ENCODE measurements around the gene PKP1. TPM values are rescaled to one million over a fixed set of nuclear protein-coding genes. Genes with fewer than 3 reads are reported as not detected.

PKP1 gene
- total RNA-seq, 4 donors from 2014 or later = 0.27 to 12.8 (median 4.0) TPM

GRCh38 chr1:201320168-201320788 is 37.0 kb downstream of the PKP1 start:
- no peaks in the 10 kb centered on the region for H3K27me3 ChIP-seq
- H3K4me1 ChIP-seq = no peaks in the 10 kb centered on the region
- H3K27ac ChIP-seq = no peak overlapping the region
- no peak for ATAC-seq
- H3K36me3 ChIP-seq = no peaks in the 10 kb centered on the region
- no peak overlapping the region for H3K4me3 ChIP-seq
- no peak for TF ChIP-seq POLR2A (IDR thresholded peaks at IDR 0.05)
- no peak for TF ChIP-seq CTCF (IDR thresholded peaks at IDR 0.05)
- TF ChIP-seq POLR2AphosphoS5 (IDR thresholded peaks at IDR 0.05) = no peak
- no peak for TF ChIP-seq EP300 (IDR thresholded peaks at IDR 0.05)
- no peaks in the 10 kb centered on the region for H3K9me3 ChIP-seq
- WGBS, 2 donors (ENCODE audit: low coverage in 1 of 2) = 77 to 84% methylated on average over 8 of the region's 12 CpGs

- WGBS, 2 donors (ENCODE audit: low coverage in 1 of 2) = 80% methylated on average over 1 of the region's 15 CpGs; no CpG with 5 or more reads in 1 of the 2 donors
- no peak overlapping the region for H3K27ac ChIP-seq
- TF ChIP-seq POLR2A (IDR thresholded peaks at IDR 0.05) (no peak), CTCF (IDR thresholded peaks at IDR 0.05) (no peak), EP300 (IDR thresholded peaks at IDR 0.05) (no peak), POLR2AphosphoS5 (IDR thresholded peaks at IDR 0.05) (no peak)
- no peaks in the 10 kb centered on the region for H3K9me3 ChIP-seq
- no peak for ATAC-seq
- H3K4me1 ChIP-seq = no peaks in the 10 kb centered on the region
- H3K4me3 ChIP-seq = no peak overlapping the region
- no peaks in the 10 kb centered on the region for H3K27me3 ChIP-seq
- H3K36me3 ChIP-seq = no peaks in the 10 kb centered on the region
Measured at GRCh38 chr1:201321826-201322390, 38.6 kb downstream of the PKP1 start.

GRCh38 chr1:201322653-201323510 is 39.6 kb downstream of the PKP1 start:
- H3K27ac ChIP-seq = no peak overlapping the region
- TF ChIP-seq EP300 (IDR thresholded peaks at IDR 0.05) (no peak), POLR2A (IDR thresholded peaks at IDR 0.05) (no peak), POLR2AphosphoS5 (IDR thresholded peaks at IDR 0.05) (no peak), CTCF (IDR thresholded peaks at IDR 0.05) (no peak)

GRCh38 chr1:201324306-201324705 is 41.0 kb downstream of the PKP1 start:
- WGBS, 2 donors (ENCODE audit: low coverage in 1 of 2) = no CpG with 5 or more reads among the region's 4 CpGs

More at GRCh38 chr1:201322653-201323510, 39.6 kb downstream of the PKP1 start:
- no peak for ATAC-seq
- Histone ChIP-seq H3K36me3 (no peaks in the 10 kb centered on the region), H3K4me1 (no peaks in the 10 kb centered on the region), H3K9me3 (no peaks in the 10 kb centered on the region), H3K27me3 (no peaks in the 10 kb centered on the region), H3K4me3 (no peak overlapping the region)
- WGBS, 2 donors (ENCODE audit: low coverage in 1 of 2) = 100% methylated on average over 2 of the region's 12 CpGs; no CpG with 5 or more reads in 1 of the 2 donors

More at GRCh38 chr1:201324306-201324705, 41.0 kb downstream of the PKP1 start:
- TF ChIP-seq POLR2AphosphoS5 (IDR thresholded peaks at IDR 0.05) = no peak
- no peak for TF ChIP-seq EP300 (IDR thresholded peaks at IDR 0.05)
- TF ChIP-seq POLR2A (IDR thresholded peaks at IDR 0.05) = no peak
- TF ChIP-seq CTCF (IDR thresholded peaks at IDR 0.05) = no peak
- H3K4me1 ChIP-seq = no peaks in the 10 kb centered on the region
- no peak for ATAC-seq
- H3K9me3 ChIP-seq = no peaks in the 10 kb centered on the region
- H3K36me3 ChIP-seq = no peaks in the 10 kb centered on the region
- no peak overlapping the region for H3K4me3 ChIP-seq
- no peak overlapping the region for H3K27ac ChIP-seq
- H3K27me3 ChIP-seq = no peaks in the 10 kb centered on the region
